Measurements from ENCODE around the gene PTPN14.

DNA sequence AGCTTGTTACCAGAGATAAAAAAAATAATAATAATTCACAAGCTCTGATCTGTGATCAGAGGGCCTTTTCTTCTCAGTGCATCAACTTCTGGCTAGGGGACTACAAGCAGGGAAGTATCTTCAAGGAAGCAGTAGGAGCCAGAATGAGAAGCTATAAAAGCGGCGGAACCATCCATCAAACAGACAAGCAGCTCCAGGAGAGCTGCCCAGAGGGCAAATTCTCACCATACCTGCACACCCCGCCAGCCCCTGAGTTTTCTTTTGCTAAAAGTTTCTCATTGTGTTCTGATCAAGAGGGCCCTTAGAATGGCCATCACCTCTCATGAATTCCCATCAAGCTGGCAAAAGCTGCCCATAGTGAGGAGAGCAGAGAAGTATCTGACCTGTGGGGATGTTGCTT is 171.0 kb downstream of the PTPN14 start:
- no peak for TF ChIP-seq CTCF (IDR thresholded peaks at IDR 0.05)
- no peak for TF ChIP-seq ZFX (IDR thresholded peaks at IDR 0.05; ENCODE audit: borderline replicate concordance)

Measured in 22Rv1 (cell line).